ENCODE results near the gene GPR108.

DNA sequence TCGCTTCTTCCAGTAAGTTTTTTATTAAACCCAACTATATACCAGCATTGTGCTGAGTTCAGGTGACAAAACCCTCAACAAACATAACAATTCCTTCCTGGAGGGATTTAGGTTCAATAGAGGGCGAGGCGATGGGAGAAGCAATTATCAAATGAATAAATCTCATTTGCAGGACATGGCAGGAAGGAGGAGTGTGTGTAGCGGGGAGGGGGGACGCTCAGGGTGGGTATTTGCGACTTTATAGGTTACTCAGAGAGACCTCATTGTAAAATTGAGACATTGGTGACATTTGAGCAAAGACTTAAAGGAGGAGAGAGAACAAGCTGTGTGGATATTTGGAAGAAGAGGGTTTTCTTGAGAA lies 20.8 kb downstream of the GPR108 start:
- TF ChIP-seq, protein P1, sequence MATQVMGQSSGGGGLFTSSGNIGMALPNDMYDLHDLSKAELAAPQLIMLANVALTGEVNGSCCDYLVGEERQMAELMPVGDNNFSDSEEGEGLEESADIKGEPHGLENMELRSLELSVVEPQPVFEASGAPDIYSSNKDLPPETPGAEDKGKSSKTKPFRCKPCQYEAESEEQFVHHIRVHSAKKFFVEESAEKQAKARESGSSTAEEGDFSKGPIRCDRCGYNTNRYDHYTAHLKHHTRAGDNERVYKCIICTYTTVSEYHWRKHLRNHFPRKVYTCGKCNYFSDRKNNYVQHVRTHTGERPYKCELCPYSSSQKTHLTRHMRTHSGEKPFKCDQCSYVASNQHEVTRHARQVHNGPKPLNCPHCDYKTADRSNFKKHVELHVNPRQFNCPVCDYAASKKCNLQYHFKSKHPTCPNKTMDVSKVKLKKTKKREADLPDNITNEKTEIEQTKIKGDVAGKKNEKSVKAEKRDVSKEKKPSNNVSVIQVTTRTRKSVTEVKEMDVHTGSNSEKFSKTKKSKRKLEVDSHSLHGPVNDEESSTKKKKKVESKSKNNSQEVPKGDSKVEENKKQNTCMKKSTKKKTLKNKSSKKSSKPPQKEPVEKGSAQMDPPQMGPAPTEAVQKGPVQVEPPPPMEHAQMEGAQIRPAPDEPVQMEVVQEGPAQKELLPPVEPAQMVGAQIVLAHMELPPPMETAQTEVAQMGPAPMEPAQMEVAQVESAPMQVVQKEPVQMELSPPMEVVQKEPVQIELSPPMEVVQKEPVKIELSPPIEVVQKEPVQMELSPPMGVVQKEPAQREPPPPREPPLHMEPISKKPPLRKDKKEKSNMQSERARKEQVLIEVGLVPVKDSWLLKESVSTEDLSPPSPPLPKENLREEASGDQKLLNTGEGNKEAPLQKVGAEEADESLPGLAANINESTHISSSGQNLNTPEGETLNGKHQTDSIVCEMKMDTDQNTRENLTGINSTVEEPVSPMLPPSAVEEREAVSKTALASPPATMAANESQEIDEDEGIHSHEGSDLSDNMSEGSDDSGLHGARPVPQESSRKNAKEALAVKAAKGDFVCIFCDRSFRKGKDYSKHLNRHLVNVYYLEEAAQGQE (IDR thresholded peaks at IDR 0.05), result no peak
- TF ChIP-seq, protein P2, sequence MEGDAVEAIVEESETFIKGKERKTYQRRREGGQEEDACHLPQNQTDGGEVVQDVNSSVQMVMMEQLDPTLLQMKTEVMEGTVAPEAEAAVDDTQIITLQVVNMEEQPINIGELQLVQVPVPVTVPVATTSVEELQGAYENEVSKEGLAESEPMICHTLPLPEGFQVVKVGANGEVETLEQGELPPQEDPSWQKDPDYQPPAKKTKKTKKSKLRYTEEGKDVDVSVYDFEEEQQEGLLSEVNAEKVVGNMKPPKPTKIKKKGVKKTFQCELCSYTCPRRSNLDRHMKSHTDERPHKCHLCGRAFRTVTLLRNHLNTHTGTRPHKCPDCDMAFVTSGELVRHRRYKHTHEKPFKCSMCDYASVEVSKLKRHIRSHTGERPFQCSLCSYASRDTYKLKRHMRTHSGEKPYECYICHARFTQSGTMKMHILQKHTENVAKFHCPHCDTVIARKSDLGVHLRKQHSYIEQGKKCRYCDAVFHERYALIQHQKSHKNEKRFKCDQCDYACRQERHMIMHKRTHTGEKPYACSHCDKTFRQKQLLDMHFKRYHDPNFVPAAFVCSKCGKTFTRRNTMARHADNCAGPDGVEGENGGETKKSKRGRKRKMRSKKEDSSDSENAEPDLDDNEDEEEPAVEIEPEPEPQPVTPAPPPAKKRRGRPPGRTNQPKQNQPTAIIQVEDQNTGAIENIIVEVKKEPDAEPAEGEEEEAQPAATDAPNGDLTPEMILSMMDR (IDR thresholded peaks at IDR 0.05; ENCODE audit: low read depth, low read length, missing input control), result no peak
- TF ChIP-seq YY1 (IDR thresholded peaks at IDR 0.05) (no peak), FOXA2 (IDR thresholded peaks at IDR 0.05) (no peak), TAF1 (conservative IDR thresholded peaks at IDR 0.05) (no peak), RAD21 (IDR thresholded peaks at IDR 0.05) (no peak), FOXA1 (IDR thresholded peaks at IDR 0.05) (no peak), EGR1 (IDR thresholded peaks at IDR 0.05; ENCODE audit: low read depth in 2 of 2) (no peak), GABPA (IDR thresholded peaks at IDR 0.05 in 1 of 2, conservative IDR thresholded peaks at IDR 0.05 in 1 of 2) (no peak), JUND (IDR thresholded peaks at IDR 0.05) (no peak)
- TF ChIP-seq, protein P3, sequence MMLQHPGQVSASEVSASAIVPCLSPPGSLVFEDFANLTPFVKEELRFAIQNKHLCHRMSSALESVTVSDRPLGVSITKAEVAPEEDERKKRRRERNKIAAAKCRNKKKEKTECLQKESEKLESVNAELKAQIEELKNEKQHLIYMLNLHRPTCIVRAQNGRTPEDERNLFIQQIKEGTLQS (IDR thresholded peaks at IDR 0.05), result no peak
